IMR-90 (cell line): ENCODE measurements around the gene MPPED2. TPM values are rescaled to one million over a fixed set of nuclear protein-coding genes. Genes with fewer than 3 reads are reported as not detected.

ENCODE experiments used
- ATAC-seq: fragments of 200-7000 bp; cut with Tn5 transposase; 2 replicates; pipeline ENCODE4 v1.9.1; 2020; ENCODE audit warnings: low read depth, mild to moderate bottlenecking, moderate library complexity
- BruUV-seq: library from RNA; stranded (reverse); fragments of 400-500 nt; replicated peaks from 2 replicates; lab custom pipeline; 2021; lab: Mats Ljungman, UMichigan
- CTCF ChIA-PET: fragments of 300-600 bp; formaldehyde crosslinking; extraction: SDS; loops from one replicate; lab custom pipeline; 2021; ENCODE audit warnings: antibody characterized with exemption; lab: Yijun Ruan, JAX
- POLR2A ChIA-PET: fragments of 300-600 bp; sonication (Branson Sonifier 250); formaldehyde crosslinking; loops from one replicate; lab custom pipeline; 2022; ENCODE audit warnings: antibody characterized with exemption; ENCODE audit not compliant: unreplicated experiment; lab: Charles Lee
- DNase-seq: peaks from one replicate; pipeline ENCODE4 v3.0.0; 2013
- H2AFZ ChIP-seq: replicated peaks from 2 replicates; pipeline ENCODE3; 2013; ENCODE audit warnings: low read length, mild to moderate bottlenecking; ENCODE audit not compliant: poor library complexity
- H2AK5ac ChIP-seq: 2 replicates; pipeline ENCODE4 v1.6.1; 2013; ENCODE audit warnings: low read depth, low read length, inconsistent platforms
- H2AK9ac ChIP-seq: replicated peaks from 2 replicates; pipeline ENCODE3; 2013; ENCODE audit warnings: mild to moderate bottlenecking, low read depth, low read length, moderate library complexity; ENCODE audit not compliant: poor library complexity
- H2BK120ac ChIP-seq: 2 replicates; pipeline ENCODE4 v1.6.1; 2013; ENCODE audit warnings: low read depth, low read length, inconsistent platforms
- H2BK15ac ChIP-seq: 3 replicates; pipeline ENCODE4 v1.6.1; 2013; ENCODE audit warnings: low read depth, low read length, inconsistent platforms
- H2BK20ac ChIP-seq: 2 replicates; pipeline ENCODE4 v1.6.1; 2013; ENCODE audit warnings: low read depth, mild to moderate bottlenecking, inconsistent platforms, low read length, moderate library complexity
- H2BK5ac ChIP-seq: 2 replicates; pipeline ENCODE4 v1.6.1; 2013; ENCODE audit warnings: mild to moderate bottlenecking, low read depth, low read length, inconsistent platforms; ENCODE audit not compliant: poor library complexity, severe bottlenecking
- H3K14ac ChIP-seq: replicated peaks from 2 replicates; pipeline ENCODE4 v1.6.1; 2013; ENCODE audit warnings: low read depth, low read length, inconsistent platforms
- H3K18ac ChIP-seq: 2 replicates; pipeline ENCODE4 v1.6.1; 2013; ENCODE audit warnings: low read depth, low read length, control low read depth
- H3K23ac ChIP-seq: 2 replicates; pipeline ENCODE4 v1.6.1; 2013; ENCODE audit warnings: low read depth, low read length, inconsistent platforms
- H3K27ac ChIP-seq: 2 replicates; pipeline ENCODE4 v1.5.1; 2013; ENCODE audit warnings: mild to moderate bottlenecking, control low read depth, low read length; ENCODE audit not compliant: insufficient read depth
- H3K27me3 ChIP-seq: 2 replicates; pipeline ENCODE4 v1.6.1; 2013; ENCODE audit warnings: low read length; ENCODE audit not compliant: control insufficient read depth, insufficient read depth
- H3K36me3 ChIP-seq: 2 replicates; pipeline ENCODE4 v1.6.1; 2013; ENCODE audit warnings: low read length, mixed read lengths; ENCODE audit not compliant: control insufficient read depth, insufficient read depth
- H3K4ac ChIP-seq: 2 replicates; pipeline ENCODE4 v1.6.1; 2013; ENCODE audit warnings: low read depth, low read length, inconsistent platforms
- H3K4me1 ChIP-seq: 2 replicates; pipeline ENCODE4 v1.6.1; 2013; ENCODE audit warnings: low read length, mixed read lengths; ENCODE audit not compliant: control insufficient read depth, insufficient read depth
- H3K4me2 ChIP-seq: 2 replicates; pipeline ENCODE4 v1.6.1; 2013; ENCODE audit warnings: low read depth, mild to moderate bottlenecking, control low read depth, low read length, moderate library complexity
- H3K4me3 ChIP-seq: 2 replicates; pipeline ENCODE4 v1.5.1; 2013; ENCODE audit warnings: low read depth, mild to moderate bottlenecking, control low read depth, low read length, moderate library complexity; ENCODE audit not compliant: insufficient read depth
- H3K56ac ChIP-seq: 2 replicates; pipeline ENCODE4 v1.6.1; 2013; ENCODE audit warnings: low read length, inconsistent platforms; ENCODE audit not compliant: insufficient read depth; ENCODE audit errors: extremely low read depth
- H3K79me1 ChIP-seq, 2 experiments: 2 replicates each; pipeline ENCODE4 v1.6.1; 2013; ENCODE audit warnings: low read length in 2 of 2, inconsistent platforms in 1 of 2, low read depth in 1 of 2
- H3K9ac ChIP-seq: 2 replicates; pipeline ENCODE4 v1.6.1; 2013; ENCODE audit warnings: low read depth, low read length, control low read depth
- H3K9me1 ChIP-seq: 2 replicates; pipeline ENCODE4 v1.6.1; 2013; ENCODE audit warnings: low read length, inconsistent platforms; ENCODE audit not compliant: insufficient read depth
- H3K9me3 ChIP-seq: 2 replicates; pipeline ENCODE4 v1.6.1; 2013; ENCODE audit warnings: low read length; ENCODE audit not compliant: control insufficient read depth, insufficient read depth
- H4K20me1 ChIP-seq: 2 replicates; pipeline ENCODE4 v1.6.1; 2013; ENCODE audit warnings: low read length, inconsistent platforms; ENCODE audit not compliant: insufficient read depth
- H4K5ac ChIP-seq: 2 replicates; pipeline ENCODE4 v1.6.1; 2013; ENCODE audit warnings: mild to moderate bottlenecking, low read depth, low read length, control low read depth
- H4K8ac ChIP-seq, 2 experiments: 2 replicates each; pipeline ENCODE4 v1.6.1; 2013; ENCODE audit warnings: low read depth in 2 of 2, low read length in 2 of 2, control low read depth in 1 of 2, inconsistent platforms in 1 of 2
- H4K91ac ChIP-seq: 2 replicates; pipeline ENCODE4 v1.6.1; 2013; ENCODE audit warnings: low read depth, low read length, inconsistent platforms; ENCODE audit not compliant: insufficient read depth
- BHLHE40 ChIP-seq: fragments of 150-350 bp; IDR thresholded peaks from 2 replicates; pipeline ENCODE4 v1.6.1; 2016; ENCODE audit warnings: mild to moderate bottlenecking, low read depth, low read length
- CEBPB ChIP-seq: IDR thresholded peaks from 2 replicates; pipeline ENCODE4 v1.6.1; 2012; ENCODE audit warnings: low read depth, low read length, improper control_type of control experiment
- CHD1 ChIP-seq: IDR thresholded peaks from 2 replicates; pipeline ENCODE4 v1.6.1; 2012; ENCODE audit warnings: low read depth, low read length, improper control_type of control experiment
- CTCF ChIP-seq: conservative IDR thresholded peaks from 2 replicates; pipeline ENCODE4 v1.5.1; 2012; ENCODE audit warnings: mild to moderate bottlenecking, low read depth, low read length, improper control_type of control experiment
- ELK1 ChIP-seq: fragments of 150-350 bp; IDR thresholded peaks from 2 replicates; pipeline ENCODE4 v1.6.1; 2016; ENCODE audit warnings: low read depth, mild to moderate bottlenecking, low read length, moderate library complexity, borderline replicate concordance
- FOS ChIP-seq: fragments of 150-350 bp; IDR thresholded peaks from 2 replicates; pipeline ENCODE4 v1.6.1; 2016; ENCODE audit warnings: low read depth, low read length
- MAFK ChIP-seq: IDR thresholded peaks from 2 replicates; pipeline ENCODE4 v1.6.1; 2012; ENCODE audit warnings: low read depth, low read length, improper control_type of control experiment
- MAZ ChIP-seq: IDR thresholded peaks from 2 replicates; pipeline ENCODE4 v1.6.1; 2012; ENCODE audit warnings: low read depth, mild to moderate bottlenecking, low read length, improper control_type of control experiment, moderate library complexity, borderline replicate concordance
- MXI1 ChIP-seq: IDR thresholded peaks from 2 replicates; pipeline ENCODE4 v1.6.1; 2012; ENCODE audit warnings: low read depth, mild to moderate bottlenecking, low read length, moderate library complexity, borderline replicate concordance
- NFE2L2 ChIP-seq: fragments of 150-350 bp; IDR thresholded peaks from 2 replicates; pipeline ENCODE4 v1.6.1; 2016; ENCODE audit warnings: low read depth, mild to moderate bottlenecking, low read length
- POLR2A ChIP-seq: IDR thresholded peaks from 2 replicates; pipeline ENCODE4 v1.6.1; 2012; ENCODE audit warnings: mild to moderate bottlenecking, low read depth, low read length
- RAD21 ChIP-seq: IDR thresholded peaks from 2 replicates; pipeline ENCODE4 v1.6.1; 2012; ENCODE audit warnings: low read length, improper control_type of control experiment
- RCOR1 ChIP-seq: IDR thresholded peaks from 2 replicates; pipeline ENCODE4 v1.6.1; 2012; ENCODE audit warnings: mild to moderate bottlenecking, low read length, improper control_type of control experiment; ENCODE audit not compliant: insufficient replicate concordance
- RFX5 ChIP-seq: IDR thresholded peaks from 2 replicates; pipeline ENCODE4 v1.8.0; 2012; ENCODE audit warnings: low read depth, mild to moderate bottlenecking, low read length, moderate library complexity
- SMC3 ChIP-seq: fragments of 150-350 bp; IDR thresholded peaks from 2 replicates; pipeline ENCODE4 v1.6.1; 2016; ENCODE audit warnings: low read depth, mild to moderate bottlenecking, antibody characterized with exemption, low read length, moderate library complexity
- USF2 ChIP-seq: fragments of 150-350 bp; IDR thresholded peaks from 2 replicates; pipeline ENCODE4 v1.6.1; 2017; ENCODE audit warnings: mild to moderate bottlenecking, antibody characterized with exemption, low read length, low read depth
- WGBS, 2 experiments: methylation state at CpG; one replicate each; pipeline versions ENCODE4 v1.1.5 to v1.1.7; 2013; ENCODE audit warnings: missing lambda C conversion rate in 2 of 2; ENCODE audit not compliant: insufficient read length in 1 of 2; ENCODE audit errors: extremely low coverage in 2 of 2; 5-methylcytosine and 5-hydroxymethylcytosine counted together
- dilution Hi-C: fragments of 300-500 bp; cut with HindIII; formaldehyde crosslinking; loops from one replicate; pipeline ENCODE4 v1.14.3; 2018; ENCODE audit warnings: low sequenced_read_pairs; ENCODE audit not compliant: unreplicated experiment
- in situ Hi-C: fragments of 300-500 bp; cut with MboI; formaldehyde crosslinking; loops from 3 replicates; pipeline ENCODE4 v1.14.3; 2019; ENCODE audit warnings: low sequenced_read_pairs, inconsistent platforms, mixed read lengths
- intact Hi-C: fragments of 100-400 bp; cut with micrococcal nuclease; formaldehyde crosslinking; loops from 2 replicates; pipeline ENCODE4 v1.10.0; 2022
- polyA plus RNA-seq, 3 experiments: library from polyadenylated mRNA; depleted of rRNA; stranded (reverse); fragments of >200 nt; gene quantifications; 2 replicates each; pipeline ENCODE4 v1.2.3, GENCODE V29; 2012; ENCODE audit warnings: low replicate concordance in 1 of 3
- total RNA-seq: library from RNA; depleted of rRNA; stranded (reverse); fragments of >200 nt; gene quantifications from 2 replicates; pipeline ENCODE4 v1.2.3, GENCODE V29; 2012

Gene MPPED2
- total and polyA plus RNA-seq, 2 of the 4 experiments (the other 2 are of a cell fraction): 0.10 TPM; not detected in 1

- no peak overlapping the region for H2BK20ac ChIP-seq
- ATAC-seq (no peak), DNase-seq (no peak)
- intact Hi-C loops (no loop called here), dilution Hi-C loops (no loop called here), in situ Hi-C loops (no loop called here)
- H4K91ac ChIP-seq: no peak overlapping the region
- H3K9ac ChIP-seq: no peak overlapping the region
- H3K9me3 ChIP-seq: no peaks in the 10 kb centered on the region
- POLR2A ChIA-PET: no interaction called here
- no peak overlapping the region for H2BK5ac ChIP-seq
- CTCF ChIA-PET: no interaction called here
- H3K4me2 ChIP-seq: no peak overlapping the region
- no peak overlapping the region for H3K56ac ChIP-seq
- BruUV-seq: no TSS peak
- H2BK120ac ChIP-seq: no peak overlapping the region
- no peaks in the 10 kb centered on the region for H4K20me1 ChIP-seq
- H2AFZ ChIP-seq: no peak overlapping the region
- H3K4me1 ChIP-seq: no peaks in the 10 kb centered on the region
- no peaks in the 10 kb centered on the region for H3K36me3 ChIP-seq
- H2BK15ac ChIP-seq: no peak overlapping the region
- H3K14ac ChIP-seq: no peak overlapping the region
- no peak overlapping the region for H3K18ac ChIP-seq
- no peak overlapping the region for H3K4me3 ChIP-seq
- H2AK9ac ChIP-seq: no peak overlapping the region
- H3K27me3 ChIP-seq: no peaks in the 10 kb centered on the region
- H3K4ac ChIP-seq: no peak overlapping the region
- H2AK5ac ChIP-seq: no peak overlapping the region
- no peak overlapping the region for H4K5ac ChIP-seq
- H3K79me1 ChIP-seq: no peaks in the 10 kb centered on the region
- H4K8ac ChIP-seq: no peak overlapping the region
- no peaks in the 10 kb centered on the region for H3K9me1 ChIP-seq
- no peak overlapping the region for H3K27ac ChIP-seq
- no CpG with 5 or more reads among the region's 13 CpGs for WGBS, 2 experiments
- TF ChIP-seq CEBPB (no peak), CTCF (no peak), MXI1 (no peak), RAD21 (no peak), SMC3 (no peak), ELK1 (no peak), RCOR1 (no peak), POLR2A (no peak), USF2 (no peak), MAZ (no peak), BHLHE40 (no peak), FOS (no peak), RFX5 (no peak), NFE2L2 (no peak), CHD1 (no peak), MAFK (no peak)
- H3K23ac ChIP-seq: no peak overlapping the region
These were observed 50.3 kb downstream of the MPPED2 start for GRCh38 chr11:30535818-30536217.
